ENCODE data around the gene CHD3.

GRCh38 chr17:7909089-7909488, 20.5 kb downstream of the CHD3 start:
- TF ChIP-seq, protein P1, sequence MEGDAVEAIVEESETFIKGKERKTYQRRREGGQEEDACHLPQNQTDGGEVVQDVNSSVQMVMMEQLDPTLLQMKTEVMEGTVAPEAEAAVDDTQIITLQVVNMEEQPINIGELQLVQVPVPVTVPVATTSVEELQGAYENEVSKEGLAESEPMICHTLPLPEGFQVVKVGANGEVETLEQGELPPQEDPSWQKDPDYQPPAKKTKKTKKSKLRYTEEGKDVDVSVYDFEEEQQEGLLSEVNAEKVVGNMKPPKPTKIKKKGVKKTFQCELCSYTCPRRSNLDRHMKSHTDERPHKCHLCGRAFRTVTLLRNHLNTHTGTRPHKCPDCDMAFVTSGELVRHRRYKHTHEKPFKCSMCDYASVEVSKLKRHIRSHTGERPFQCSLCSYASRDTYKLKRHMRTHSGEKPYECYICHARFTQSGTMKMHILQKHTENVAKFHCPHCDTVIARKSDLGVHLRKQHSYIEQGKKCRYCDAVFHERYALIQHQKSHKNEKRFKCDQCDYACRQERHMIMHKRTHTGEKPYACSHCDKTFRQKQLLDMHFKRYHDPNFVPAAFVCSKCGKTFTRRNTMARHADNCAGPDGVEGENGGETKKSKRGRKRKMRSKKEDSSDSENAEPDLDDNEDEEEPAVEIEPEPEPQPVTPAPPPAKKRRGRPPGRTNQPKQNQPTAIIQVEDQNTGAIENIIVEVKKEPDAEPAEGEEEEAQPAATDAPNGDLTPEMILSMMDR (conservative IDR thresholded peaks at IDR 0.05 in 1 of 2, IDR thresholded peaks at IDR 0.05 in 1 of 2; ENCODE audit: extremely low read depth in 1 of 2, insufficient read depth in 1 of 2, low read depth in 1 of 2, low read length in 2 of 2), result no peak
- no peak for TF ChIP-seq EZH2 (IDR thresholded peaks at IDR 0.05; ENCODE audit: borderline replicate concordance, low read length)
